ENCODE measurements around the gene CD3G. TPM values are rescaled to one million over a fixed set of nuclear protein-coding genes. Genes with fewer than 3 reads are reported as not detected.

Gene CD3G
- total and polyA plus RNA-seq, 9 of the 15 experiments (the other 6 are each of a cell fraction or from before 2014, with no cell fraction given) = 0.30 to 1.7 (median 0.47) TPM

DNA sequence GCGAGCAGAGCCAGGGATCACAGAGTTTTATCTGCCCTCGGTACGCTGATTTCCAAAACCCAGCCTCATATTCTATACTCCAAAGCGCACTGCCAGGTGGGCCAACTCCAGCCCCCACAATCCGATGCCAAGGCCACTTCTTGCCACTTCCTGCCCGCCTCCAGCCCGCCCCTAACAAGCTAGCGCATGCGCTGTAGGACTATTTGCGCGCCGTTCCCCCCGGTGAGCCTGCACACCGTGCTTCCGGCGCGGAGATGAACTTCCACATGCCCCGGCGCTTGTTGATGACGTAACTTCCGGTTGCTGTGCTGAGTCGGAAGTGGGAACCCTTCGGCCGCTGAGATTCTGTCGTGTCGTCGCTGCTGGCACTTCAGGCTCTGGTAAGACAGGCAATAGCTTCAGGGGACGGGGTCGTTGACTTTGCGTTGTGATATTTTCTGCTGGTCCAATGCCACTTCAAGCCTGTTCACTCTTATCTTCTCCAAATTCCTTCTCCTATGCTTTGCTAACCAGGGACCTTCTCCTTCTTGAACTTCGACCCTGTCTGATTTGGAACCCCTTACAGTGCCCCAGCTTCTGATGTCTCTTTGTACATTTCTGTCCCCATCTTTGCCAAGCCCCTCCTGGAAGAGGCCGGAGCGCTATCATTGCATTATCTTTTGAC, 15.3 kb downstream of the CD3G start, which contains the start of gene UBE4A (continued):
- TF ChIP-seq ERF (CRISPR knock-in tag; IDR thresholded peaks at IDR 0.05) (no peak), PRMT5 (CRISPR knock-in tag; IDR thresholded peaks at IDR 0.05) (no peak), MIER1 (IDR thresholded peaks at IDR 0.05; ENCODE audit: low read depth) (no peak), ZNF780A (CRISPR knock-in tag; IDR thresholded peaks at IDR 0.05) (no peak), ZNF121 (CRISPR knock-in tag; conservative IDR thresholded peaks at IDR 0.05) (no peak), ZZZ3 (IDR thresholded peaks at IDR 0.05) (no peak), NFIC (IDR thresholded peaks at IDR 0.05) (peak; percentile 20; the same call in 1 of the 2 replicates), ZNF23 (CRISPR knock-in tag; IDR thresholded peaks at IDR 0.05) (no peak), TEAD2 (tag; IDR thresholded peaks at IDR 0.05) (no peak), ZFP1 (CRISPR knock-in tag; IDR thresholded peaks at IDR 0.05) (no peak), KDM5B (IDR thresholded peaks at IDR 0.05; ENCODE audit: insufficient replicate concordance, low read depth, low read length) (peak; percentile 93), SIN3B (IDR thresholded peaks at IDR 0.05; ENCODE audit: low read depth) (peak; percentile 89), RBBP5 (IDR thresholded peaks at IDR 0.05; ENCODE audit: borderline replicate concordance, insufficient read depth, low read length, poor library complexity, severe bottlenecking) (peak; percentile 69), ELF2 (CRISPR knock-in tag; IDR thresholded peaks at IDR 0.05) (peak; percentile 95), CEBPB (tag; IDR thresholded peaks at IDR 0.05) (peak; percentile 89)
- TF ChIP-seq, protein P1, sequence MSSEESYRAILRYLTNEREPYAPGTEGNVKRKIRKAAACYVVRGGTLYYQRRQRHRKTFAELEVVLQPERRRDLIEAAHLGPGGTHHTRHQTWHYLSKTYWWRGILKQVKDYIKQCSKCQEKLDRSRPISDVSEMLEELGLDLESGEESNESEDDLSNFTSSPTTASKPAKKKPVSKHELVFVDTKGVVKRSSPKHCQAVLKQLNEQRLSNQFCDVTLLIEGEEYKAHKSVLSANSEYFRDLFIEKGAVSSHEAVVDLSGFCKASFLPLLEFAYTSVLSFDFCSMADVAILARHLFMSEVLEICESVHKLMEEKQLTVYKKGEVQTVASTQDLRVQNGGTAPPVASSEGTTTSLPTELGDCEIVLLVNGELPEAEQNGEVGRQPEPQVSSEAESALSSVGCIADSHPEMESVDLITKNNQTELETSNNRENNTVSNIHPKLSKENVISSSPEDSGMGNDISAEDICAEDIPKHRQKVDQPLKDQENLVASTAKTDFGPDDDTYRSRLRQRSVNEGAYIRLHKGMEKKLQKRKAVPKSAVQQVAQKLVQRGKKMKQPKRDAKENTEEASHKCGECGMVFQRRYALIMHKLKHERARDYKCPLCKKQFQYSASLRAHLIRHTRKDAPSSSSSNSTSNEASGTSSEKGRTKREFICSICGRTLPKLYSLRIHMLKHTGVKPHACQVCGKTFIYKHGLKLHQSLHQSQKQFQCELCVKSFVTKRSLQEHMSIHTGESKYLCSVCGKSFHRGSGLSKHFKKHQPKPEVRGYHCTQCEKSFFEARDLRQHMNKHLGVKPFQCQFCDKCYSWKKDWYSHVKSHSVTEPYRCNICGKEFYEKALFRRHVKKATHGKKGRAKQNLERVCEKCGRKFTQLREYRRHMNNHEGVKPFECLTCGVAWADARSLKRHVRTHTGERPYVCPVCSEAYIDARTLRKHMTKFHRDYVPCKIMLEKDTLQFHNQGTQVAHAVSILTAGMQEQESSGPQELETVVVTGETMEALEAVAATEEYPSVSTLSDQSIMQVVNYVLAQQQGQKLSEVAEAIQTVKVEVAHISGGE (CRISPR knock-in tag; IDR thresholded peaks at IDR 0.05) = peak in 2 of 3 experiments; percentile 64 to 84; a peak in 3 of 6 replicates
- TF ChIP-seq, protein P2, sequence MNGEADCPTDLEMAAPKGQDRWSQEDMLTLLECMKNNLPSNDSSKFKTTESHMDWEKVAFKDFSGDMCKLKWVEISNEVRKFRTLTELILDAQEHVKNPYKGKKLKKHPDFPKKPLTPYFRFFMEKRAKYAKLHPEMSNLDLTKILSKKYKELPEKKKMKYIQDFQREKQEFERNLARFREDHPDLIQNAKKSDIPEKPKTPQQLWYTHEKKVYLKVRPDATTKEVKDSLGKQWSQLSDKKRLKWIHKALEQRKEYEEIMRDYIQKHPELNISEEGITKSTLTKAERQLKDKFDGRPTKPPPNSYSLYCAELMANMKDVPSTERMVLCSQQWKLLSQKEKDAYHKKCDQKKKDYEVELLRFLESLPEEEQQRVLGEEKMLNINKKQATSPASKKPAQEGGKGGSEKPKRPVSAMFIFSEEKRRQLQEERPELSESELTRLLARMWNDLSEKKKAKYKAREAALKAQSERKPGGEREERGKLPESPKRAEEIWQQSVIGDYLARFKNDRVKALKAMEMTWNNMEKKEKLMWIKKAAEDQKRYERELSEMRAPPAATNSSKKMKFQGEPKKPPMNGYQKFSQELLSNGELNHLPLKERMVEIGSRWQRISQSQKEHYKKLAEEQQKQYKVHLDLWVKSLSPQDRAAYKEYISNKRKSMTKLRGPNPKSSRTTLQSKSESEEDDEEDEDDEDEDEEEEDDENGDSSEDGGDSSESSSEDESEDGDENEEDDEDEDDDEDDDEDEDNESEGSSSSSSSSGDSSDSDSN (IDR thresholded peaks at IDR 0.05; ENCODE audit: borderline replicate concordance in 1 of 2, low read depth in 2 of 2, low read length in 2 of 2) = no peak
- TF ChIP-seq, protein P3, sequence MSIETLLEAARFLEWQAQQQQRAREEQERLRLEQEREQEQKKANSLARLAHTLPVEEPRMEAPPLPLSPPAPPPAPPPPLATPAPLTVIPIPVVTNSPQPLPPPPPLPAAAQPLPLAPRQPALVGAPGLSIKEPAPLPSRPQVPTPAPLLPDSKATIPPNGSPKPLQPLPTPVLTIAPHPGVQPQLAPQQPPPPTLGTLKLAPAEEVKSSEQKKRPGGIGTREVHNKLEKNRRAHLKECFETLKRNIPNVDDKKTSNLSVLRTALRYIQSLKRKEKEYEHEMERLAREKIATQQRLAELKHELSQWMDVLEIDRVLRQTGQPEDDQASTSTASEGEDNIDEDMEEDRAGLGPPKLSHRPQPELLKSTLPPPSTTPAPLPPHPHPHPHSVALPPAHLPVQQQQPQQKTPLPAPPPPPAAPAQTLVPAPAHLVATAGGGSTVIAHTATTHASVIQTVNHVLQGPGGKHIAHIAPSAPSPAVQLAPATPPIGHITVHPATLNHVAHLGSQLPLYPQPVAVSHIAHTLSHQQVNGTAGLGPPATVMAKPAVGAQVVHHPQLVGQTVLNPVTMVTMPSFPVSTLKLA (conservative IDR thresholded peaks at IDR 0.05) = peak; percentile 84 to 94; a peak in 3 of 4 replicates
- TF ChIP-seq, protein P4, sequence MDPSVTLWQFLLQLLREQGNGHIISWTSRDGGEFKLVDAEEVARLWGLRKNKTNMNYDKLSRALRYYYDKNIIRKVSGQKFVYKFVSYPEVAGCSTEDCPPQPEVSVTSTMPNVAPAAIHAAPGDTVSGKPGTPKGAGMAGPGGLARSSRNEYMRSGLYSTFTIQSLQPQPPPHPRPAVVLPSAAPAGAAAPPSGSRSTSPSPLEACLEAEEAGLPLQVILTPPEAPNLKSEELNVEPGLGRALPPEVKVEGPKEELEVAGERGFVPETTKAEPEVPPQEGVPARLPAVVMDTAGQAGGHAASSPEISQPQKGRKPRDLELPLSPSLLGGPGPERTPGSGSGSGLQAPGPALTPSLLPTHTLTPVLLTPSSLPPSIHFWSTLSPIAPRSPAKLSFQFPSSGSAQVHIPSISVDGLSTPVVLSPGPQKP (CRISPR knock-in tag; IDR thresholded peaks at IDR 0.05) = no peak
